Stimulated activated CD8-positive, alpha-beta memory T cell treated with anti-CD3 and anti-CD28 coated beads, Interleukin-2, amount 100 ng/mL, for 1 hour (primary cell): ENCODE measurements around the gene GRB10.
"Not testable (repeated sequence)": the region's sequence is repeated elsewhere in the genome, so short reads cannot be mapped to it uniquely, and the experiment has no call there.

Experiments used
- DNase-seq, 2 donors: peaks; one replicate each; pipeline ENCODE4 v3.0.0-alpha.2; 2020; ENCODE audit warnings: low read depth in 2 of 2

Gene GRB10

DNA sequence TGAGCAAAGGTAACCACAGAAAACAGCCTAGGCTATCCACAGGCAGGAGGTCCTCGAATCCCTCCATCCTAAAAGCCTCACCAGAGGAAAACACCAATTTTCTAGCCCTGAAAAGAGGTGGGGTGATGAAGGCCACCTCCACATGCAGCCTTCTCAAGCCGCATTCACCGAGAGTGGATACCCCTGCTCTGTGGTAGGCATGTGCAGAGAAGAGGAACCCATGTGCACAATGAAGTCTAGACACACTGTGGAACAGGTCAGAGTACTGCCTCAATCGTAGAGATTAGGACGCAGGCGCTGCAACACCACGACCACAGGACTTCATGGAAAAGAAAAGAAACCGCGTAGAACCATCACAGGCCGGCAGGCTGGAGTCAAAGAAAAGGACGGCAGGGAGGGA lies 38.8 kb downstream of the GRB10 start:
- no peak for DNase-seq

DNA sequence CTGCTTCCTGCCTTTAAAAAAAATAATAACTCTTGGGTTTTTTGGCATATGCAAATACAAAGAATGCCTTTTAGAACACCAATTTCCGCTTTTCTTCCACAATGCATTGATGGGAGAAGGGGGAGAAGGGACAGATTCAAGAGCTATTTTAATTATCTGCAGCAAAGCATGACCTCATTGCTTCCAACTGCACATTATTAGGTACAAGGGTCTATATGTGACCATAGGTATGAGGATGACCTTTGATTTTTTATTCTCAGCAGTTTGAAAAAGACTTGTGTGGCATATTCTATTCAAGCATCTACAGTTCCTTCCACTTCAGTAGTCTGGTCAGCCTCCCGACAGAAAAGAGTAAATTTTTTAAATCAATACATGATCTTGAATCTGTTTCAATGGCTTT lies 39.7 kb downstream of the GRB10 start:
- no peak for DNase-seq

DNA sequence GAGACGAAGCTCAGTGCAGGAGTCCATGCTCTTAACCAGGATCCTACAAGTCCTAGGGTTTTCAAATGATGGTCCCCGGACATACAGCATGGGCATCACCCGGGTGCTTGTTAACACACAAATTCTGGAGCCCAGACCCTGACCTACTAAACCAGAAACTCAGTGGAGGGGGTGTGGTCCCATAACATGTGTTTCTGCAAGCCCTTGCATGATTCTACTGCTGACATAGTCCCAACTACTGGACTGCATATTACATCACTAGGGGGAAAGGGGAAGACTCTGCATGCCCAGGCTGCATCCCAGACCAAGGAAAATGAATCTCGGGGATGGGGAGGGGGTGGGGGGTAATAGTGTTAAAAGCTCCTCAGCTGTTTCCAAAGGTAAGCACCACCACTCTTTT lies 40.3 kb downstream of the GRB10 start:
- DNase-seq: no peak

DNA sequence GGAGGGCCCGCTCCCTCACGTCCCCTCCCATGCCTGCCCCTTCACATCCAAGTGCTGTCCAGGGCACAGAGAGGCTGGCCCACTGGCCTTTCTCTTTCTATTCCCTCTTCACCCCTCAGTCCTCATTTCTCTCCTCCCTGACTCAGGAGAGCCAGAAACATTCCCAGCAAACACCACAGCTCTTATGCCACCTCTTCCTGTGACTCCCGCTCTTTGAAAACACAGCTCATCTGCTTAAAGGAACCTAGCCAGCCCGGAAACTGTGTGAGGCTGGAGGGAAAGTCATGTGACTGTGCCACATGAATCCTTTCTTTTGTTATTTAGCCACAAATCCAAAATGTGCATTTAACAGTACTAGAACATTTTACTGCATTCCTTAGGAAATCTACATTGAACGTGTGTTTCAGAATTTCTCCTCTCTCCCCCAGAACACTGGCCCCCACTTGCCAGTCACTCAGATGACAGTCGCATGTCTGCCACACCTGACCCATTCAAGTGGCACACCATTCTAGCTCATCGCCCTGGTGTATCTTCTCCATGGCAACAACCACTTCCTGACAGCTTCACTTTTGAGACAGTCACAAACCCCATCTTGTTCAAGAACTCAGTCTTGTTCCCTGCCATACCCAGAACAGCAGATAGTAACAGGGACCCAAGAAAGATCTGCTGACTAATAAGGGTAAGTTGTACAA lies 42.8 kb downstream of the GRB10 start:
- peak; percentile 35 to 43 for DNase-seq

DNA sequence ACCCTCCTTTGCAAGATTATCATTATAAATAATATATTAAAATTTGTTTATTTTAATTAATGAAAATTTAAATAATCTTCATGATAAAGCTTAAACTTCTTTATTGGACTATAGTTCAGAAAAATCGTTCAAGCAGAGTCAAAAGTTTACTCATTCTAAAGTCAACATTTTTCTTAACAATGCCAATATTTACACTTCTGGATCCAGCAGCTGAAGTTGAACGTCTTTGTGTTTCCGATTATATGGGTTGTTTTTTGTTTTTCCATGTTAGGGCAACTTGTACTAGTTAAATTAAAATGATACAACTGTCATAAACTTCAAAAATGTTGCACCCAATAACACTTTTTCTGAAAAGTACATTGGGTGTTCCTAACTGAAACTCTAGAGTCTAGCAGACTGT lies 43.8 kb downstream of the GRB10 start:
- no peak for DNase-seq

DNA sequence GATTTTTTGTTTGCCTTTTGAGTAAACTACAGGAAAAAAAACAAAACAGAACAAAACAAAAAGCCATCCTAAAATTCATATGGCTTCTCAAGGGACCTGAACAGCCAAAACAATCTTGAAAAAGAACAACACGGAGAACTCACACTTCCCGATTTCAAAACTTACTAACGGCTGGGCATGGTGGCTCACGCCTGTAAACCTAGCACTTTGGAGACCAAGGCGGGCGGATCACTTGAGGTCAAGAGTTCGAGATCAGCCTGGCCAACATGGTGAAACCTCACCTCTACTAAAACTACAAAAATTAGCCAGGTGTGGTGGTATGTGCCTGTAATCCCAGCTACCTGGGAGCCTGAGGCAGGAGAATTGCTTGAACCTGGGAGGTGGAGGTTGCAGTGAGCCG lies 46.9 kb downstream of the GRB10 start:
- not testable (repeated sequence) for DNase-seq

DNA sequence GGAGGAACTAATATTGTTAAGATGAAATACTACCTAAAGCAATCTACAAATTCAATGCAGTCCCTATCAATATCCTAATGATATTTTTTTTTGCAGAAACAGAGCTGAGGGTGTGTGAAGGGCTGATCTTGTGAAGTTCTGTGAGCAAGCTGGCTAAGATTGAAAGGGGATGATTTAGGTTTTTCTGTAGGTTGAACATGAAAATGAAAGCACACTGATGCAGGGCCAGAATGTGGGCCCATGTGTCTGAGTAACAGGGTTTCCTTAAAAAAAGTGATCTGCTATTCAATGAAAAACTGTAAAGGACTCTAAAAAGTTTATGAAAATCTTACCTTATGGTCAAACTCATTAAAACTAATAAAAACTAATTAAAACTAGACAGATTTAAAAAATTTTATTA lies 47.4 kb downstream of the GRB10 start:
- DNase-seq: no peak

DNA sequence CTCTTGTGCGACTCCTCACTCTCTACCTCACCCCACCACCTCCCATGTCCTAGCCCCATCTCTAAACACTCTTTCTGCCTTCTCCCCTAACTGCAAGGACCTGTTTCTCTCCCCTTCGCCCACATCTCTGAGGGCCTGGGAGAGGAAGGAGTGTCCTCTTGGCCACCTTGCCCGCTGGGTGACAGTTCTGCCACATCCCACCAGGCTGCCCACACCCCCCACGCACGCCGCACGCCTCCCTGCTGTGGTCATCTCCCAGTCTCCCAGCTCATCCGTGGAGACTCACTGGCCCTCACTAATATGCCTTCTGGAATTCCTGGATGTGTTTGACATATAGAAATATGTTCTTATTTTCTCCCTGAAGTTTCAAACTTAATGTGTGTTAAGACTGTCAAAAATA lies 48.5 kb downstream of the GRB10 start:
- DNase-seq: no peak

DNA sequence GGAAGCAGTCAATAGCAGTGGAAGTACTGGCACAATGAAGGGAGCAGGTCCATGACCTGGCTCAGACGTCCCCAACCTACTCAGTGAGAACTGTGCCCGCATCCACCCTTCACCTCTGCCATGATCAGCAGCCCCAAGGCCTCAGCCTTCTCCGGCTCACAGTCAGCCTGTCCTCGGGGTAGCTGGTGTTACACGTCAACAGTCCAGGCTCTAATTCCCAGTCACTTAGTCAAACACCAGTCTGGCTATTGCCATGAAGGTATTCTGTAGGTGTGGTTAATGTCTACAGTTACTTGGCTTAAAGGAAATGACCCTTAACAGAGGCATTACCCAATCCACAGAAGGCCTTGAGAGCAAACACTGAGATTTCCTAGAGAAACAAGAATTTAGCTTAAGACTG lies 49.1 kb downstream of the GRB10 start:
- DNase-seq: no peak

DNA sequence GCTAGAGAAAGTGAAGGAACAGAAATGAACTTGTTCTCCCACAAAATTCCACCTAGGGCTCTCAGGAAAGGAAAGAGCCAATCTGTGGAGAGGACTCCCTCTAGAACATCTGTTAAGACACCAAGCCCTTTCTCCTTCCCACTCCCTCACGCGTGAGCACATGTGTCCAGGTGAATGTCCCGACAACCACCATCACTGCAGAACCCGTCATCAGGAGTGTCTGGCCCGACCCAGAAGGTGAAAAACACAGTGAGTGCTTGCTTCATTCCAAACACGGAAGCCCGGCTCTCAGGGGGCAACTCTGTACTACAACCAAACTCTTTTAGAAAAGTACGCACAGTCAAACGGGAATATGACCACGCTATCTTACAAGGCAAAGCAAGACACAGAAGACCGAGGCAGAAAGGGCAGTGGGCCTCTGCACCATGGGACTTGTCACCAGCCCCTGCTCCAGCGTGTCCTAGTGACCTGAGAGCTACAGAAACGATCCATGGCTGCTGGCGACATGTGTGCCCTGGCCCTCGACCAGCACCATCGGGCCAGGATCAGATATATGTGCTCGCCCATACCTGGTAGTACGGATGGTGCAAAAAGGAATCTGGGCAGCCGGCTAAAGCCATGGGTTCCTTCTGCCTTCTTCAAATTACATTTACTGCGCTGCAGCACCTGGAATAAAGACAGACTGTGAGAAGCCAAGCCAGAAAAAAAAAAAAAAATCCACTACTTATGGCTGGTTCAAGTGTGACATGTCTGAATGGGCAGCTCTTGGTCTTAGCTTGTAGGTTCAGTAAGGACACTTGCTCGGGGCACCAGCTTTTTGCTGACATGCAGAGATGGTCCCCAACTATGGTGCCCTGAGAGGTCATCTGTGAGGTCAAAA lies 50.8 kb downstream of the GRB10 start:
- DNase-seq: no peak

DNA sequence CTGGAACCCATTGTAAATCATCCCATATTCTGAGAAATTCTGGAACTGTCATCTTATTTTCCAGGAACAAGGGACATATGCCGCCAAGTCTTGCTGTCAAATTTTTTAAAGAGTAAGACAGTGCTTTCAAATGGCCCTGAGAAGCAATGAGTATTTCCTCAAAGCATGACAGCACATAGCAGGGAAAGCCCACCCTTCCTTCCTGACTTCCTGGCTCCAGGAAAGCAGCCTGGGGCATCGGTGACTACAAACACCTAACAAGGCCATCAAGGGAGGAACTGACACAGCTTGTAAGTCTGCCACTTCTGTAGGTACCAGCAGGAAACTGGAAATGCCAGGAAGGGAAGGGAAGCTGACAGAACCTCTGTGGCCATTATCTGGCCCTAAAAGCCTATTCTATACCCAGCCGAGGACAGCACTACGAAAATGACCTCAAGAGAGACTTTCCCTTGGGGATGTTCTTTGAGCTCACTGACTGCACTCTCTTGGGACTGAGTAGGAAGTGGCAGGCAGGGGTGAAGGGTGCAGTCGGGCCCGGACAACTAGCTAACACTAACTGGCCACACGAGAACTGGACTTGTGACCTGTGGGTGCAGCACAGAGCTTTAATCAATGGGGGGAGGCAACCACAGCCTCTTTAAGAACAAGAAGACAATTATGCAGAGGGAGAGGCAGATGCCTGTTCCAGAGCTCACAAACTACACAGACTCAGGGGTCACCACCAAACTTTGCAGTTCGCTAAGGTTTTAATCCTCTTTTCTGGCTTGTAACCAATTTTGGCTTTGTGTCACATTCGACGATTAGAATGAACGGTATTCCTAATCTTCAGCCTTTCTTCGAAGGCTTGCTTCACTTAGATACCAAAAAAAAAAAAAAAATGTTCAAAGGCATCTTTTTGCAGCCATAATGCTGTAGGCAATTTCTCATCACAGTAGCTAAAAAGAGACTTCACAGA lies 52.0 kb downstream of the GRB10 start:
- no peak for DNase-seq

DNA sequence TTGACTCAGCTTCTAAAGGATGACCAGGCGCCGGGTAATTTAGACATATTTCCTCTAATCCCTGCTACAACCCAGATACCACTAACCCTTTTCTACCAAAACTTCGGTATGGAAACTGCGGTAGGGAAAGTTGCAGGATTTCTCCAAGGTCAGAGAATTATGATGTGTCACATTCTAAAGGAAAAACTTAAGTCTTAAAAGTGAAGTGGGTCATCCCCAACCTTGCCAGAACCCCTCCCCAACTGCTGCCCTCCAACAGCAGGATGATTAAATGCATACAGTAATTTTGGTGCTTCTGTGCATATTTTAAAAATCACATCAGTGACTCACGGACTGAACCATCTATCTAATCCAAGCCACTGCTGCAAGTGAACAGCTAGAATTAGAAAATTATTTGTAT lies 52.7 kb downstream of the GRB10 start:
- DNase-seq: no peak

DNA sequence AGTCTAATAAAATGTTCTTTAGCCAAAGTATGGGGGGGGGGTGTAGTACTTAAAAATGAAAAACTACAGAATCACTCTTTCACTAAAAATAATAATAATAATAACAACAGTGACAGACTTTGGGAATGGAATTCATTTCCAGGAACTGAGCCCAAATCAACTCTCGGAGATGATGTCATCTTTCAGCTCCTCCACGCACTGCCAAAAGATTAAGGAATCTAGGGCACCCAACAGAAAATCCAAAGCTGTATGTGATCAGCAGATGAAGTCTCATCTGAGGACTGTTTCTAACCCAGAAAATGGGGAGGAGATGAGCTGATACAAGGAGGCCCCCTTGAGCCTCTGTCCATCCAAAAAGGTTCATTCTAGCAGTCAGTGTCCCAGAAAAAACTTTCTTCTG lies 54.5 kb downstream of the GRB10 start:
- no peak for DNase-seq

DNA sequence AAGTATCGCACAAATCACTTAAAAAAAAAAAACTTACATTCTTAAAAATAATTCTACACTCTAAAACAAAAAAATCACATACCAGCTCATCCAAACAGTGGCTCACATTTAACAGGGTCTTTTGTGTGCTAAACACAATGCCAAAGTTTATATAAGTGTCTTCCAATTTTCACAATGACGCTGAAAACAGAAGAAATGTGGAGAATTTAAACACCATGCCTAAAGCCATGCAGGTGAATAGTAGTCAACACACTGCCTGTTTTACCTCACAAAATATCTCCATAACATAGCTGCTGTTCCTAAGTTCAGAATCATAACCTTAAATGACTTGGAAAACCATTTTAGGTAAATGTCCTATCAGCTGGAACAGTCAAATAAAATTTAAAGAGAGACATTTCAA lies 55.0 kb downstream of the GRB10 start:
- no peak for DNase-seq

DNA sequence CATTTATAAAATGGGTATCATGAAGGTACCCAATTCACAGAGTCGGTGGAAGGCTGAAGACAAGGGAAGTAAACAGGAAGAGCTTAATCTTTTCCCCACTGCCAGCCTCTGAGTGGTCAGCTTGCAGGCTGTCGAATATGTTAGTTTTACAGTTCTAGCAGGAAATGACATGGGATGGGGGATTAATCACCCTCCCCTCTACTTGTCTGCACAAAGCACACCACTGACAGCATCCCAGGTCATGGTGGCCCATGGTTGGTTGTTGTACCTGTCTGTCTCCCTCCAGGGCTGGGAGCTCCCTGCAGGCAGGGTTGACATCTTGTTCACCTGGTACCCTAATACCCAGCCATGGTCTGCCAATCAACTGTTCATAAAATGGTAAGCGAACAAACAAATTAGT lies 55.6 kb downstream of the GRB10 start:
- DNase-seq: no peak

DNA sequence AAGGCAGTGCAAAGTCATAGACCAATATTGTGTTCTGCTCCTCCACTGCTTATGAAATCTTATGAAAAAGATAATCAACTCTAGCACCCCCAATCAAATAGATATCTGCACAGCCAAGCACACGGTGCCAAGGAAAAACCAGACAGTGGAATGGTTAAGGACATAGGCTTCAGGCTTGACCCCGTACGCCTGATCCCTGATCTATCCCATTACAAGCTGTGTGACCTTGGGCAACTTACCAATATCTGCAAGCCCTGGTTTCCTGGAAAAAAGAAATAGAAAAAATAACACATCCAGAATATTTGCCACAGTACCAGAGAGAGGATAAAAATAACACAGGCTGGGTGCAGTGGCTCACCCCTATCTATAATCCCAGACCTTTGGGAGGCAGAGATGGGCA lies 56.9 kb downstream of the GRB10 start:
- DNase-seq: no peak

DNA sequence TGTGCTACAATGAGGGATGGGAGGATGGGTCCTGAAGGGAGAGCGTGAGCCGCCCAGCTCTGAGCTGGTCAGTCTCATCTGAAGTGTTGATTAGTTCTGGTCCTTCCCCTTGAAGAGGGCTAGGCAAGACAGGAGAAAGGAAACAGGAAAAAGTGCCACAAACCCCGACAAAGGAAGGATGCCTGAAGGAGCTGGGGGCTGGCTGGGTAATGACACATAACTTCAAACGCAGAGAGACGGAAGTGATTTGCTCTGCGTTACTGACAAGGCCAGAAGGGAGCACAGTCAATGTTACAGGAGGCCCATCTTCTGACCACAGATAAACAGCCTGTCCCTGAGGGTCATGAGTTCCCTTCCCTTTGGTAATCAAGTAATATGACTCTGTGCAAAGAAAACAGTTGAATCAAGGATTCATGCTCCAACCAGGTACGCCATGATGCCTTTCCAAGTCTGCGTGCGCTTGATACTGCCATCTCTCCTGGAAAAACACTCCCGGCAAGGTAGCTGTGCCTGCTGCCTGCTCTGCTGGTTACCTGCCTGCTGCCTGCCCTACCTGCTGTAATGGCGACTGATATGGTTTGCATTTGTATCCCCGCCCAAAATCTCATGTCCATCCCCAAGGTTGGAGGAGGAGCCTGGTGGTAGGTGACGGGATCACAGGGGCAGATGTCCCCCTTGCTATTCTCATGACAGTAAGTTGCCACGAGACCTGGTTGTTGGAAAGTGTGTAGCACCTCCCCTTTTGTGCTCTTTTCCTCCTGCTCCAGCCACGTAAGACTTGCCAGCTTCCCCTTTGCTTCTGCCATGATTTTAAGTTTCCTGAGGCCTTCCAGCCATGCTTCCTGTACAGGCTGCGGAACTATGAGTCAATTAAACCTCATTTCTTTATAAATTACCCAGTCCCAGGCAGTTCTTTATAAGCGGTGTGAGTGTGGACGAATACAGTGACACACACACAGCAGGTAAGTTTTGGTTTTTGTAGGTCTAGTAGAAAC lies 57.9 kb downstream of the GRB10 start:
- DNase-seq: no peak

DNA sequence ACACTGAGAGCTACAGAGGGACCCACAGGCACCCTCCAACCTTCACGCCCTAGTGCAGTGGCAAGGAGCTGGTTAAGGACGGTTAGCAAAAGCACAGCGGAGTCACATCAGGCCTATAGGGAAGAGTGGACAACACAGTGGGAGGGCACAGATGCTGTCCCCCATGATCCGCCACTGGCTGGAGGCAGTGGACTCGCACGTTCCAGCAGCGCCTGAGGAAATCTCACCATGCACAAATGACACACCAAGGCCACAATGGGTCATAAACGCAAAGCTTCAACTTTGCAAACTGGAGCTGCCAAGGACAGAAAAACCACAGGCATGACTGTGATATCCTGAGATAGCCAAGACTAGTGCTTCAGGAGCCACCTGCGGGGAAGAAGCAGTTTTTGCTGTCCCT lies 58.8 kb downstream of the GRB10 start:
- DNase-seq: no peak

DNA sequence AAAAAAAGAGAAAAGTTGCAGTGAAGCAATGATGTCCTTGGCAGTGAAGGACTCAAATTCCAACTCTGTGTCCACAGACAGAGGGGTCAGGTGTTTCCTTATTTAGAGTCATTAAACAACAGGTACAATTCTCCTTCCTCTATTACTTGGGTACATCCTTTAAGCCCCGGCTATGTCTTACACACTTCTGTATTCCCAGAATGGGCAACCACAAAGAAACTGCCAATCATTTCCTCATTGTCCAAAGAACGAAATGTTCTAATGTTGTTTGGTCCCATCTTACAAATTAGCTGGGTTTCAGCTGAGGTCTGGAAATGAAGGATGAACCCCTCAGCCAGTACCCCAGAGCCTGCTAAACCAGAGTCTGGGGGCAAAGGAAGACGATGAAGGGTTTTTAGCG lies 59.5 kb downstream of the GRB10 start:
- DNase-seq: no peak

DNA sequence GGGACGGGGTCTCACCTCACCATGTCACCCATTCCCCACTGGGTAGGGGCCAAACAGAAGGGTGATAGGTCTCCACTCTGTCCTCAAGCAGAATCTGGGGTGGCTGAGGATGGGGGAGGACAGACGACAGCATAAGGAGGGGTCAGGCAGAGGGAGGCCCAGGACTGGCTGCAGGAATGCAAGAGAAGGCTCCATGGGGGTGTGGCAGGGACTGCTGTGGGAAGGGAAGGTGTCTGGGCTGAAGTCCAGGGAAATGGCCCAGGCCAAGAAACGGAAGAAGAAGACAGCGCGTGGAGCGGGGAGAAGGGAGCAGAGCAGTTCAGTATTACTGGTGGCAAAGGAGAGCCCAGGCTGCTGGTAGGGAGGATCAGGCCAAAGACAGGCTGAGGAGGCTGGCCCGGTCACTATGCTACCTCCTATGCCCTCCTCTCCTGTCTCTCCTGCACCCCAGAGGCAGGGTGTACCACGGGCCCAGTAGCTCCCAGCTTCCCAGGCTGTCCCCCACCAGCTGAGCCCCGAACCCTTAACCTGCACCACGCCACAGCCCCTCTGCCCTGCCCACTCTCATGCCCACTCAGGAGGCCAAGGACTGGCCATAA lies 60.9 kb downstream of the GRB10 start:
- DNase-seq: no peak

DNA sequence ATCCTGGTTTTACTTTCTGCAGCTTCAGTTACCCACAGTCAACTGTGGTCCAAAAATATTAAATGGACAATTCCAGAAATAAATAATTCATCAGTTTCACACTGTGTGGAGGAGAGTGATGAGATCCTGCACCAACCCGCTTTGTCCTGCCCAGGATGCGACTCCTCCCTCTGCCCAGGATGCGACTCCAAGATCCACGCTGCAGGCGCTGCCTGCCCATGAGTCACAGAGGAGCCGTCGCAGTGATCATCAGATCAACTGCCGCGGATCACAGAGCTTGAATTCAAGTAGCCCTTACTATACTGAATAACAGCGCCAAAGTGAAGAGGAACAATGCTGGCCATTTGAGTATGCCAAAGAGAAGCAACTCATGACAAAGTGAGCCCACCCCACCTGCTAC lies 61.5 kb downstream of the GRB10 start:
- DNase-seq: no peak
